GM19035 (cell line): ENCODE data around the gene HOXD1.

Experiments used
- ATAC-seq: cut with Tn5 transposase; IDR thresholded peaks from one replicate; pipeline ENCODE4 v1.9.1; 2021; ENCODE audit not compliant: unreplicated experiment

HOXD1 gene

GRCh38 chr2:176164611-176165369 is 23.7 kb upstream of the HOXD1 start:
- no peak for ATAC-seq

DNA sequence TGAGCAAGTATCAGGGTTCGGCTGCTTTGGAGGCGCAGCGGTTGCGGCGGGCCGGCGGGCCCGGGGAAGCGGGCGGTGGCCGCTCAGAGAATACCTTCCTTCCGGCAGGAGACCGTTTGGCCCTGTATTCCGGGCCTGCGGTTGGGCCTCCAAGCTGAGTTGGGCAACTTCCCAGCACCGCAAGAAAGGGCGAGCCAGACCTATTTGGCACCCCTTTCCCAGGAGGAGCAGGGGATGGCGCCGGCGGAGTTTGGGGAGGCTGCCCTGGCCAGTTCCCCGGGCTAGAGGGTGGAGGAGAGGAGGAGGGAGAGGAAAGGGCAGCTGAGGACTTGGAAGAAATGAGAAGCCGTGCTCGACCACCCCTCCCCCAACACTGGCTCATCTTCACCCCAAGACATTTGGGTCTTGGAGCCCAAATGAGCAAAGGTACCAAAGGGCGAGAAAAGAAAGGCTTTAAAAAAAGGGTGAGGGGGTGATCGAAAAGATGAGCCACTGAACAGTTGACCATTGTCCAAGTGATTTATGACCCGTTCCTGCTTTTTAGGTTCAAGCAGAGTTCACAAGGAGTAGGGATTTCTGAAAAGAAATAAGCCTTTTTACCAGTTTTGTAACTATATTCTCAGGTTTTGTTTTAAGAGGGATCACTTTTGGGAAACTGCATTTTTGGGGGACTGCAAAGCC is 23.0 kb upstream of the HOXD1 start:
- no peak for ATAC-seq

DNA sequence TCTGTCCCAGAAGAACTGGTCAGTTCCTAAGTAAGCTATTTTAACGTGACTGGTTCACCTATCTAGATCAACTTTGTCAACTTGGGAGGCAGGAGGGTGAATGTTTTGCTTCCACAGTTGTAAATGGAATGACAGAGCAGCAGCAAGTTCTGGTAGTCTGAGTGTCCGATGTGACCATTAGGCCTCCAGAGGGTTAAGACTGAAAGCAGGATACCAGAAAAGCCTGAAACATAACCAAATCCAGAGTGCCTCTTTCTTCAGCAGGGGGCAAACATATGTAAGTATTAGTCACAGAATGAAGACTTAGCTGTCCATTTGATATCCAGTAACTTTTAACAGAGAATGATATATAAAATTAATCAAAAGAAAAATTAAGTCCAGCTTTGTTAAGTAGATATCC is 22.2 kb upstream of the HOXD1 start:
- ATAC-seq, result no peak

- ATAC-seq, result no peak
These were observed 21.1 kb upstream of the HOXD1 start for GRCh38 chr2:176167398-176167797.

GRCh38 chr2:176169181-176169580 is 19.3 kb upstream of the HOXD1 start:
- no peak for ATAC-seq

GRCh38 chr2:176169711-176170110 is 18.8 kb upstream of the HOXD1 start:
- ATAC-seq, result no peak

DNA sequence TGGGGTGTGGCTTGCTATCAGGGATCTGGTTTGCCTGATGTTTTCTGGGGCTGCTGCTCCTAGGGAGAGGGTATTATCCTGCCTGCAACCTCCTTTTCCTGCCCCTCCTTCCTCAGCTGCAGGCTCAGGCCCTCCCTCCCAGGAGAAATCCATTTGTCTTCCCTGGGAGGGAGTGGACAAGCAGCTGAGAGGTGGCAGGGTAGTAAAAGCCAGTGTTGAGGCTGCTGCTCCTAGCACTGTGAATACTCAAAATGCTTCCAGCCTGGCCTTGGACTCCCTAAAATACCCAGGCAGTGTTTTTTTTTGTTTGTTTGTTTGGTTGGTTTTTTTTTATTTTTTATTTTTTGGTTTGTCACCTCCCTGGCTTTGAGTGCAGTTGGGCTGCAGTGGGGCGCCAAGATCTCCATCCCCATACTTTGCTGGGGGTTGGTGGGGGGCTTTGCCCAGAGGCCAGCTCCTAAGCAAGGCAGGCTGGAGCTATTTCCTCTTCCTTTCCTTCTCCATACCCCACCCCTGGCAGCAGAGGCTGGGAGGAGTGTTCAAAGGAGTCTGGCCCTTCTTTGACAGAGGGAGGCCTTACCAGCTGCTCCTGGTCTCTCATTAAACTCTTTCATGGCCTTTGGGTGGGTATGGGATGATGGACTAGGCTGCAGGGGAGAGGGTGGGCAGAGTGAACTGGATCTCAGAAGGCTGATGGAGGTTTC is 17.7 kb upstream of the HOXD1 start:
- ATAC-seq, result no peak

- no peak for ATAC-seq
These were observed 17.0 kb upstream of the HOXD1 start for GRCh38 chr2:176171351-176172006.

DNA sequence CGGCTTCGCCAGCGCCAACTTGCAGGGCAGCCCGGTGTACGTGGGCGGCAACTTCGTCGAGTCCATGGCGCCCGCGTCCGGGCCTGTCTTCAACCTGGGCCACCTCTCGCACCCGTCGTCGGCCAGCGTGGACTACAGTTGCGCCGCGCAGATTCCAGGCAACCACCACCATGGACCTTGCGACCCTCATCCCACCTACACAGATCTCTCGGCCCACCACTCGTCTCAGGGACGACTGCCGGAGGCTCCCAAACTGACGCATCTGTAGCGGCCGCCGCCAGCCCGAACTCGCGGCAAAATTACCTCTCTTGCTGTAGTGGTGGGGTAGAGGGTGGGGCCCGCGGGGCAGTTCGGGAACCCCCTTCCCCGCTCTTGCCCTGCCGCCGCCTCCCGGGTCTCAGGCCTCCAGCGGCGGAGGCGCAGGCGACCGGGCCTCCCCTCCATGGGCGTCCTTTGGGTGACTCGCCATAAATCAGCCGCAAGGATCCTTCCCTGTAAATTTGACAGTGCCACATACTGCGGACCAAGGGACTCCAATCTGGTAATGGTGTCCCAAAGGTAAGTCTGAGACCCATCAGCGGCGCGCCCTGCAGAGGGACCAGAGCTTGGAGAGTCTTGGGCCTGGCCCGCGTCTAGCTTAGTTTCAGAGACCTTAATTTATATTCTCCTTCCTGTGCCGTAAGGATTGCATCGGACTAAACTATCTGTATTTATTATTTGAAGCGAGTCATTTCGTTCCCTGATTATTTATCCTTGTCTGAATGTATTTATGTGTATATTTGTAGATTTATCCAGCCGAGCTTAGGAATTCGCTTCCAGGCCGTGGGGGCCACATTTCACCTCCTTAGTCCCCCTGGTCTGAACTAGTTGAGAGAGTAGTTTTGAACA is 16.2 kb upstream of the HOXD1 start:
- ATAC-seq, result no peak

GRCh38 chr2:176172895-176173566 is 15.4 kb upstream of the HOXD1 start:
- no peak for ATAC-seq

GRCh38 chr2:176173567-176174381 is 14.7 kb upstream of the HOXD1 start:
- ATAC-seq, result no peak

GRCh38 chr2:176174382-176174823 is 14.1 kb upstream of the HOXD1 start:
- no peak for ATAC-seq

GRCh38 chr2:176174824-176175708 is 13.4 kb upstream of the HOXD1 start:
- no peak for ATAC-seq

DNA sequence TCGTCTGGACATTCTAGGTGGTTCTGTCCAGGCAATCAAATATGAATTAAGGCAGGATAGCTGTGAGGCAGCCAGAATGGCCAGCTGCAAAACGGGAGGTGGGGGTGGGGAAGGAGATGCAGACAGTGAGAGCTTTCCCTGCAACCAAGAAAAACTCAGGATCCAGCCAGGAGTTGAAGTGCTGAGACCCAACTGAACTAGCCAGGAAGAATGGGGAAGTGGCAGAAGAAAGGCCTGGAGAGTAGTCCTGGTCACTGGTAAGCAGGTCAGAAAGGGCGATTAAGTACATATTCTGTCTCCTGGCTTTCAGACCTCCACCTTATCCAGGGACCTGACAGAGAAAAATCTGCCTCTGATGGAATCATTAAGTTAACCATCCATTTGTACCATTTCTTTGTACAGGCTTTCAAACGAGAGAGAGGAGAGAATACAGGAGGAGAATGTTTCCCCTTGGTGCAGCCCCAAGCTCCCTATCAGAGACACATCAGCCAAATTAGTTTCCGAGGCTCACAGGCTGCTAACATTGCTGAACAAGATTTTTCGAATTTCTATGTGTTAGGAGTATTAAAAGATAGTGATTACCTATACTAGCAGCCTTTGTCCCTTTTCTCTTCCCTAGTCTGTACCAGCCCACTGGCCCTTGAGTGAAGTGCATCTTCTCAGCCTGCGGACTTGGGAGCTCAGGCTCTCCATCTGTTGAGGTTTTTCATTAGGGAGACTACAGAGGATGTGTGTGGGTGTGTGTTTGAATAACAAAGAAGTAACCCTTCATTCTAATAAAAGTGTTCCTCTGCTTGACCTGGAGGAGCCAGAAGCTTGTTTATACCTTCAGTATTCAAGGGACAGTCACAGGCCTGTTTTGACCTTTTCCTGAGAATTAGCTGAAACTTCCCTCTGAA is 12.5 kb upstream of the HOXD1 start:
- ATAC-seq, result no peak

GRCh38 chr2:176177580-176178037 is 10.9 kb upstream of the HOXD1 start:
- no peak for ATAC-seq

DNA sequence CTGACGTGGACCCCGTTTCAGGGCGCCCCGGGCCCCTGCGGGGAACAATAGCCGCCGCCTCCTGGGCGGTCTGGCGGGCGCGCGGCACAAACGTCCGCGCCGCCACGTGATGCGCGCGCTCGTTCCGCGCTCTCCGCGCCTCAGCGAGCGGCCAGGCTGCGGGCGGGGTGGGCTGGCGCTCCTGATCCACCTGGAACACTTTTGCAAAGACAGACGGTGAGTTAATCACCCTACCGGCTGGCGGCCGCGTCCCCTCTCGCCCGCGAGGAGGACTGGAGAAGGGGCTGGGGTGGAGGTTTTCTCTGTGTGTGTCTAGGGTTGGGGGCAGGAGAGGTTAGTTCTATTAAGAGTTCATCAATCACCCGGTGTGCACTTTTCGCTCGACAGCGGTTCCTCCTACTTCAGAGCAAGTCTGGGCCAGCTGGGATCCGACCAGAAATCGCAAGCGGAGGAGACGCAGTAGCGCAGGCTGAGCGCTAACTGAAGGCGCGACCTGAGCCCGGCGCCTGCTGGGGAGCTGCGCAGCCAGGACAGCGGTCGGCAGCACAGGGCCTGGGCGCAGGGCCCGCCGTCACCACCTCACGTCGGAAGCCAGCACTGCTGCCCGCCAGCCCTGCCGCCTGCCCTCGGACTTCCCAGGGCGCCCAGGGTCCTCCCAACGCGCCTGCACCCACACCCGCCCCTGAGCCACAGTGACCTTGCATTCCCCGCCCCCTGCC is 10.3 kb upstream of the HOXD1 start:
- ATAC-seq, result no peak
